ENCODE measurements around the gene LGR4. TPM values are rescaled to one million over a fixed set of nuclear protein-coding genes. Genes with fewer than 3 reads are reported as not detected.

Gene LGR4
- total RNA-seq, 1 donor from 2014 or later = 36.2 TPM

DNA sequence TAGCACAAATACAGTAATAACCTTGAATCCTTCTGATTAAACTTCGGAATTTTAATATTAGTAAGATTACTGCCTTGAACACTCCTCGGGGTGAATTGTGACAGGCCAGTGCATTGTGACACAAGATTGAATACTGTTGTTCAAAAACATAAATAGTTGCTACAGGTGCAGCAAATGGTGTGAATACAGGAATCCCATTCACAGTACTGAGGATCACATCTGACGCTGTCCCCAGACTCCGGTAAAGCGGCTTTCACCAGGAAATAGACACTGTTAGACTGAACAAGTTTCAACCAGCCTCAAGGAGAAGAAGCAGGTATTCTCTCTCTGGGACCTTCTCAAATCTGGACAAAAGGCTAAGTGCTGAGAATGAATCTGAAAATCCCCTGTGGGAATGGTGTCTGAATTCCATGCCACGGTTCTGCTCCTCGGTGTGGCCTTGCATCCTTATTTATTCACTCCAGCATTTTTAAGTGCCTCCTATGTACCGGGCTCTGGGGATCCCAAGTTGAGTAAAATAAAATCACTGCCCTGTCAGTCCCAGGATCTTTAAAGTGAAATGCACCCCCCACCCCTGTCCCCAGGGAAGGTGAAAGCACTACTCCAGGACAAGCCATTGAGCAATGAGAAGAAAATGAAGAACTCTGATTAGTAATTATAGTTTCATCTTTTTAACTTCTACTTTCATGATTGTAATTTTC lies 3.4 kb downstream of the LGR4 start:
- no peaks in the 10 kb centered on the region for H3K9me3 Mint-ChIP-seq (ENCODE audit: low read depth)
- TF ChIP-seq, protein P1, sequence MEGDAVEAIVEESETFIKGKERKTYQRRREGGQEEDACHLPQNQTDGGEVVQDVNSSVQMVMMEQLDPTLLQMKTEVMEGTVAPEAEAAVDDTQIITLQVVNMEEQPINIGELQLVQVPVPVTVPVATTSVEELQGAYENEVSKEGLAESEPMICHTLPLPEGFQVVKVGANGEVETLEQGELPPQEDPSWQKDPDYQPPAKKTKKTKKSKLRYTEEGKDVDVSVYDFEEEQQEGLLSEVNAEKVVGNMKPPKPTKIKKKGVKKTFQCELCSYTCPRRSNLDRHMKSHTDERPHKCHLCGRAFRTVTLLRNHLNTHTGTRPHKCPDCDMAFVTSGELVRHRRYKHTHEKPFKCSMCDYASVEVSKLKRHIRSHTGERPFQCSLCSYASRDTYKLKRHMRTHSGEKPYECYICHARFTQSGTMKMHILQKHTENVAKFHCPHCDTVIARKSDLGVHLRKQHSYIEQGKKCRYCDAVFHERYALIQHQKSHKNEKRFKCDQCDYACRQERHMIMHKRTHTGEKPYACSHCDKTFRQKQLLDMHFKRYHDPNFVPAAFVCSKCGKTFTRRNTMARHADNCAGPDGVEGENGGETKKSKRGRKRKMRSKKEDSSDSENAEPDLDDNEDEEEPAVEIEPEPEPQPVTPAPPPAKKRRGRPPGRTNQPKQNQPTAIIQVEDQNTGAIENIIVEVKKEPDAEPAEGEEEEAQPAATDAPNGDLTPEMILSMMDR (IDR thresholded peaks at IDR 0.05) = no peak
- peaks cover 75% of the 10 kb centered on the region for H3K4me1 Mint-ChIP-seq (ENCODE audit: low read depth)
- no peaks in the 10 kb centered on the region for H3K36me3 Mint-ChIP-seq (ENCODE audit: low read depth)
- H3K4me3 Mint-ChIP-seq (ENCODE audit: unreplicated experiment) = peak overlapping the region; percentile 74
- peak overlapping the region; percentile 82 for H3K27ac Mint-ChIP-seq (ENCODE audit: unreplicated experiment)
- no peaks in the 10 kb centered on the region for H3K27me3 Mint-ChIP-seq (ENCODE audit: low read depth)
- DNase-seq (ENCODE audit: low spot score) = no peak

DNA sequence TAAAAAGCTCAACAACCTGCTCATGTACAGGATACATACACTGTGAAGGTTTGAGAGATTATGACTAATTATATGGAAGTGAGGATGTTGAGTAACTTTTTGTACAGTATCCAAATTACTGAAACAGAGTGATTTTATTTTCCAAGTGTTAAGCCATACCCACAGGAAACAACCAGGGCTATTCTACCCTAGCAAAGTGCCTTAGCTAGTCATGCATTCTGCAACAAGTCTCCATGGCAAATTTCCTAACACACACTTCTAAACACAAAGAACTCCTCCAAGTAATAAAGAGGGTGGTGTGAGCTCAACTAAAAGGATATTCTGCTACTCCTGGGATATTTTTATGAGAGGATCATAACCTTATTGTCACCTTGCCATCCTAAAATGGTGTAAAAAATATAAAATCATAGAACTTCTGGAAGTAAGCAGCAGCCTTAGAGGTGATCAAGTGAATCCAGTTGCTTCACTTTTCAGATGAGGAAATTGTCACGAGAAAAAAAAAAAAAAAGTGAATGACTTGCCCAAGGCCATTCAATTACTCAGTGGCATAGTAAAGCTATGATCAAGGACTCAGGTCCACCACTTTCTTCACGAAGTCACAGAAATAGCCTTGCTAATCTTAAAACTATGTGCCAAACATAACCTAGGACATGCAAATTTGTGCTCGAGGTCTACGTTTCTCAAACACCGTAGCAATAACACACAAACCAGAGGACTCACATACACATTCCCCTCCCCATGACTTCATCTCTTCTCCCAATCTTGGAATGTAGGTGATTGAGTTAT lies 4.2 kb downstream of the LGR4 start:
- H3K36me3 Mint-ChIP-seq (ENCODE audit: low read depth) = no peaks in the 10 kb centered on the region
- no peaks in the 10 kb centered on the region for H3K27me3 Mint-ChIP-seq (ENCODE audit: low read depth)
- H3K4me1 Mint-ChIP-seq (ENCODE audit: low read depth) = peaks cover 79% of the 10 kb centered on the region
- TF ChIP-seq, protein P1 (IDR thresholded peaks at IDR 0.05) = no peak
- DNase-seq (ENCODE audit: low spot score) = no peak
- H3K27ac Mint-ChIP-seq (ENCODE audit: unreplicated experiment) = peak overlapping the region; percentile 82
- no peaks in the 10 kb centered on the region for H3K9me3 Mint-ChIP-seq (ENCODE audit: low read depth)
- H3K4me3 Mint-ChIP-seq (ENCODE audit: unreplicated experiment) = no peak overlapping the region

DNA sequence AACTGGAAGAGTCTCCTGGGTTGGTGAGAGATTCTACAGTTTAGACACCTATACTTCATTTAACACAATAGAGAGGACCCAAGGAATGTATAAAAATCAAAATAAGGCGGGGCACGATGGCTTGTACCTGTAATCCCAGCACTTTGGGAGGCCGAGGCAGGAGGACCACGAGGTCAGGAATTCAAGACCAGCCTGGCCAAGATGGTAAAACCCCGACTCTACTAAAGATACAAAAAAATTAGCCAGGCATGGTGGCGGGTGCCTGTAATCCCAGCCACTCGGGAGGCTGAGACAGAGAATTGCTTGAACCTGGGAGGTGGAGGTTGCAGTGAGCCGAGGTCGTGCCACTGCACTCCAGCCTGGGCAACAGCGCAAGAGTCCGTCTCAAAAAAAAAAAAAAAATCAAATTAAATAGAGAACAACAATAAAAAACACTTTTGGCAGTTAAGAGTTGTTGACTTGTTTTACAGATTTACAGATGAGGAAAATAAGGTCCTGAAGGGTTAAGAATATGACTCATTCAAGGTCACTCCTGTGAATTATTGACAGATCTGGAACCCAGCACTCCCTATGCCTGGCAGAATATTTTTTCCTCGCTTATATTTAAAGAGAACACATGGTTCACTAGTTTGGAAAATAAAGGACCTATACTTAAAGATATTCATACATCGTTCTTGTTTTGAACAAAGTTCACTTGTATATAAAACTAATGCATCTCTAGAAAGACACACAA lies 5.2 kb downstream of the LGR4 start:
- H3K27ac Mint-ChIP-seq (ENCODE audit: unreplicated experiment) = no peak overlapping the region
- no peak overlapping the region for H3K4me3 Mint-ChIP-seq (ENCODE audit: unreplicated experiment)
- no peaks in the 10 kb centered on the region for H3K9me3 Mint-ChIP-seq (ENCODE audit: low read depth)
- TF ChIP-seq, protein P1 (IDR thresholded peaks at IDR 0.05) = no peak
- H3K4me1 Mint-ChIP-seq (ENCODE audit: low read depth) = peaks cover 78% of the 10 kb centered on the region
- DNase-seq (ENCODE audit: low spot score) = no peak
- H3K36me3 Mint-ChIP-seq (ENCODE audit: low read depth) = no peaks in the 10 kb centered on the region
- H3K27me3 Mint-ChIP-seq (ENCODE audit: low read depth) = no peaks in the 10 kb centered on the region

DNA sequence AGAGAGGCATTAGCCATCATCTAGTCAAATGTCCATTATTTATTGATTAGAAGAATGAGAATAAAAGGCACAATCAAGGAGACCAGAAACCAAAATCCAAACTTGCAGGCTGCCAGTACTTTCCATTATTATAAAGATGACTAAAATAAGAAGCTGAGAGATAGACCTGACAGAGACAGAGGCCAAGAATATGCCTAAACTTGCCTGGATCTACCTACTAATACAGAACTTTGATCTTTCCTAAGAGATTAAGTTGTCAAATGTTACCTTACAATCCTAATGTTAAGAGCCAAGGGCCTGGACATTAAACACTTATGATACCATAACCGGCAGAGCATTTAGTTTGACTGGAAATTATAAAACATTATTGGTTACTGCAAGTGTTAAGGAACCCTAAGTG lies 6.2 kb downstream of the LGR4 start:
- H3K27ac Mint-ChIP-seq (ENCODE audit: unreplicated experiment) = peak overlapping the region; percentile 62
- TF ChIP-seq, protein P1 (IDR thresholded peaks at IDR 0.05) = no peak
- no peaks in the 10 kb centered on the region for H3K36me3 Mint-ChIP-seq (ENCODE audit: low read depth)
- peaks cover 87% of the 10 kb centered on the region for H3K4me1 Mint-ChIP-seq (ENCODE audit: low read depth)
- H3K9me3 Mint-ChIP-seq (ENCODE audit: low read depth) = no peaks in the 10 kb centered on the region
- no peak overlapping the region for H3K4me3 Mint-ChIP-seq (ENCODE audit: unreplicated experiment)
- no peaks in the 10 kb centered on the region for H3K27me3 Mint-ChIP-seq (ENCODE audit: low read depth)
- DNase-seq (ENCODE audit: low spot score) = no peak

- peaks cover 87% of the 10 kb centered on the region for H3K4me1 Mint-ChIP-seq (ENCODE audit: low read depth)
- no peaks in the 10 kb centered on the region for H3K27me3 Mint-ChIP-seq (ENCODE audit: low read depth)
- no peaks in the 10 kb centered on the region for H3K36me3 Mint-ChIP-seq (ENCODE audit: low read depth)
- no peak for DNase-seq (ENCODE audit: low spot score)
- H3K9me3 Mint-ChIP-seq (ENCODE audit: low read depth) = no peaks in the 10 kb centered on the region
- no peak overlapping the region for H3K4me3 Mint-ChIP-seq (ENCODE audit: unreplicated experiment)
- H3K27ac Mint-ChIP-seq (ENCODE audit: unreplicated experiment) = peak overlapping the region; percentile 87
- TF ChIP-seq, protein P1 (IDR thresholded peaks at IDR 0.05) = no peak
Measured at GRCh38 chr11:27465629-27466028, 7.0 kb downstream of the LGR4 start.

Data from chondrocyte (in vitro differentiated cells).